ENCODE data around the gene ATP6V1B1. TPM values are rescaled to one million over a fixed set of nuclear protein-coding genes. Genes with fewer than 3 reads are reported as not detected.

The ATP6V1B1 gene
- polyA plus RNA-seq, 1 donor, result 2.1 TPM

GRCh38 chr2:70901227-70902066 lies 34.3 kb upstream of the ATP6V1B1 start:
- no peak for DNase-seq (ENCODE audit: low read depth)

- no peak for DNase-seq (ENCODE audit: low read depth)
Observed at GRCh38 chr2:70902067-70902442, 33.6 kb upstream of the ATP6V1B1 start.

- no peak for DNase-seq (ENCODE audit: low read depth)
Observed at GRCh38 chr2:70902579-70902978, 33.1 kb upstream of the ATP6V1B1 start.

GRCh38 chr2:70903171-70903570 lies 32.5 kb upstream of the ATP6V1B1 start:
- DNase-seq (ENCODE audit: low read depth), result no peak

- DNase-seq (ENCODE audit: low read depth), result no peak
Observed at GRCh38 chr2:70903641-70904340, 31.9 kb upstream of the ATP6V1B1 start.

GRCh38 chr2:70904371-70905216 lies 31.1 kb upstream of the ATP6V1B1 start:
- DNase-seq (ENCODE audit: low read depth), result no peak

DNA sequence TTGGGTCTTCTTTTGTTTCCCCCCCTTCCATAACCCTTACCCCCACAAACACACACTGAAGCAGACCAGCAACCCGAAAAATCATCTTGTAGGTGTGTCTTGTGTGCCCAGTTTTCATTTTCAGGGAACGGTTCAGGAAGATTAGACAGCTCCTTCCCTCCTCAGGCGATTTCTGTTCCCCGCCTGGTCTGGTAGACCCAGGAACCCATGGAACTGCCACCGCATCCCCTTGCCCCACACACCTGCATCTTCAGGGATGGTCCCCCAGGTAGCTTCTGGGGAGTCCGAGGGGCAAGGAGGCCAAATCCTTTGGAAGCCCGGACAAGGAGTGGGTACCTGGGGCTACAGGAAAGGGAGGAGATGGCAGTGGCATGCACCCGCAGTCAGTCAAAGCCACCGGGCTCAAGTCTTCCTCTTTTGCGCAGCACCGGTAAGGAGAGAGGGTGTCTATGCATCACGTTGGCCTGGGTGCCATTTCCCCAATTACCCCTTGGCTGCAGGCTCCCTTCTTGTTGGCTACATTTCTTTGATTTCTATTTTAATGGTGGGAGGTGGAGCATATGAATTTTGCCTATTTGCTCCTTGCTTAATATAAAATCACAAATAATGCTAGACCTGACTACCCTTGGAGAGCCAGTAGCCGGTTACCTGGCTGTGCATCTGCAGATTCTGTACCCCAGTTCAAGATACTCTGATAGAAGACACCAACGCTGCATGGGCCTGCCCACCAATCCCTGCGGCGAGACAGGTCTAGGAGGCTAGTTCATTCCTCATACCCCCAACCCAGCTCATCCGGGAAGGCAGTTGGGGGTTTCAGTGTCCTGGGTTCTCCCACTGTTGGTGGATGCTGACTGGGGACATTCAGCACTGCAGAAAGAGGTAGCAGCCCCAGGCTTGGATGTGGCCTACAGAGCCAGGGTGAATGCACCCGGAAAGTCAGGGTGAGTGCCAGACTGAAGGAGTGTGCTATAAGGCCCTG lies 30.0 kb upstream of the ATP6V1B1 start:
- no peak for DNase-seq (ENCODE audit: low read depth)

DNA sequence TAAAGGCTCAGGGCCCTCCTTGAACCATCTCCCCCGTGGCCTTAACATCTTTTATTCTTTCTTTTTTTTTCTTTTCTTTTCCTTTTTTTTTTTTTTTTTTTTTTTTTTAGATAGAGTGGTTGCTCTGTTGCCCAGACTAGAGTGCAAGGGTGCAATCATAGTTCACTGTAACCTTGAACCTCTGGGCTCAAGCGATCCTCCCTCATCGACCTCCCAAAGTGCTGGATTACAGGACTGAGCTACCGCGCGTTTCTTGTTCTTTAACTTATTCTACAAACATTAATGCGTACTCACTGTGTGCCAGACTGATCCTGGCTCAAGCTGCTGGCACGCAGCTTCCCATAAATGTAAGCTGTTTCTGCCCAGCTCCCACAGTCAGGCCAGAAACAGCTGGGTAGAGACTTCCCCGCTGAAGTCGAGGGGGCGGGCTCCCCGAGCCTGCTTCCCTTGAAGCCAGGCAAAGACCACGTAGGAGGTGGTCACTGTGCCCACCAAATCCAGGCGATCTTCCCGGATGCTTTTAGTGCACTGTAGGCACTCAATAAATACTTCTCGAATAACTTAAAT lies 29.2 kb upstream of the ATP6V1B1 start:
- no peak for DNase-seq (ENCODE audit: low read depth)

GRCh38 chr2:70907130-70908057 lies 28.3 kb upstream of the ATP6V1B1 start:
- no peak for DNase-seq (ENCODE audit: low read depth)

- no peak for DNase-seq (ENCODE audit: low read depth)
Observed at GRCh38 chr2:70916291-70916690, 19.4 kb upstream of the ATP6V1B1 start.

GRCh38 chr2:70918016-70918415 lies 17.7 kb upstream of the ATP6V1B1 start:
- no peak for DNase-seq (ENCODE audit: low read depth)

DNA sequence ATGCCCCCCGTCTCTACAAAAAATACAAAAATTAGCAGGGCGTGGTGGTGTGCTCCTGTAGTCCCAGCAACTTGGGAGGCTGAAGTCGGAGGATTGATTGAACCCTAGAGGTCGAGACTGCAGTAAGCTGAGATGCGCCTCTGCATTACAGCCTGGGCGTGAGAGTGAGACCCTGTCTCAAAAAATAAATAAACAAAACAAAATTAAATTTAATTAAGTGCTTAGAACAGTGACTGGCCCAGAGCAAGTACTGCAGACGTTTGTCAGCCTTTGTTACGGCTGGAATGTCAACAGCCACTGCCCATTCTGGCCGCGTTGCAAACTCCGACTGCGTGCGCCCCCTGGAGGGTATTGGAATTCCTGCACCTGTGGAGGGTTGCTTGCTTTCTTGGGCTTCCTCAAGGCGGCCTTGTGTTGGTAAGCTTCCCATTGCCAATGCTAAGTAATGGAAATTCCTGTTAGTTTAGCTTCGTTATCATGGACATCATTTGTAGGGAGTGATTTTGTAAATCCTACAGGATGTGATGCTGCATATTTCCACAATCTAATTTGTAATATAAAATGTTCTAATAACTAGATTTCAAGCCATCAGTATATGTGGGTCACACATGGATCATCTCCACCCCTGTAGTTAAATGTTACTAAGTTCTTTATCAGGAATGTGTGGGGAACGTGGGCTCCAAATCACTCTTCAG lies 15.9 kb upstream of the ATP6V1B1 start:
- no peak for DNase-seq (ENCODE audit: low read depth)

- no peak for DNase-seq (ENCODE audit: low read depth)
Observed at GRCh38 chr2:70920367-70920715, 15.4 kb upstream of the ATP6V1B1 start.

DNA sequence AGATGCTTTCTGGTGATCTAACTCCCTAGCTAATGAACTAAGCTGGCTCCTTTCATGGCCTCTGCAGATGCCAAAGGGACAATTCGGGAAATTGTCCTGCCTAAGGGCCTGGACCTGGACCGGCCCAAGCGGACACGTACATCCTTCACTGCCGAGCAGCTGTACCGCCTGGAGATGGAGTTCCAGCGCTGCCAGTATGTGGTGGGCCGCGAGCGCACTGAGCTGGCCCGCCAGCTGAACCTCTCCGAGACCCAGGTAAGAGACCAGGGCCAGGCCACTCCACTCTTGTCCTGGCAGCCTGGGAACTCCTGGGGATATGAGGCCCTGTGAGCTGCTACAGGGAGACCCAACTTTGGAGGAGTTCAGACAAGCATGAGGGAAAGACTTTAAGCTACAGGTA lies 14.7 kb upstream of the ATP6V1B1 start:
- DNase-seq (ENCODE audit: low read depth), result no peak

DNA sequence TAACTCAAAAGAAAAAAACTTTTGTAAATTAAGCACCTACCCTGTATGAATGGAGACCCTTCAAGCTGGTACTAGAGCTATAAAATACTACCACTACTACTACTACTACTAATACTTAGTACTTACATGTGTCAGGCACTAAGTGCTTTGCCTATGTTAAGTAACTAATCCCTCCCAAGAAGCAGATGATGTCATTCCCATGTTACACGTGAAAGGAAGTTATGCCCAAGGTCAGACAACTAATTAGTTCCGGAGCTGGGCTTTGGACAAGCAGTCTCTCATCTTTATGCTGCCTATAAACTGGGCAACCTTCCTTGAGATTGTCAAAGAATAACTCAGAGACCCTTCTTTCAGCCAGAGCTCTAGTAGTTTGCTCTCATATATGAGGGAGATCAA lies 13.9 kb upstream of the ATP6V1B1 start:
- no peak for DNase-seq (ENCODE audit: low read depth)

- no peak for DNase-seq (ENCODE audit: low read depth)
Observed at GRCh38 chr2:70922235-70923234, 13.2 kb upstream of the ATP6V1B1 start.

- DNase-seq (ENCODE audit: low read depth), result no peak
Observed at GRCh38 chr2:70923378-70924015, 12.2 kb upstream of the ATP6V1B1 start.
